Ovary (tissue), 3 donors: ENCODE data around the gene PTHLH.

ENCODE experiments used
- EP300 ChIP-seq: sonication (generic); formaldehyde crosslinking; IDR thresholded peaks from one replicate; pipeline ENCODE4 v1.6.1; 2017; ENCODE audit warnings: antibody characterized with exemption
- POLR2A ChIP-seq: fragments of 450-650 bp; IDR thresholded peaks from one replicate; pipeline ENCODE4 v1.6.1; 2017; ENCODE audit warnings: antibody characterized with exemption, mild to moderate bottlenecking, moderate library complexity
- TF ChIP-seq, protein P1 (sequence below), 3 donors: fragments of 450-650 bp in 2 of 3; fragments of 200-600 bp in 1 of 3; IDR thresholded peaks; one replicate each; pipeline versions ENCODE4 v1.5.1 to v1.8.0; 2016 to 2022; ENCODE audit warnings: antibody characterized with exemption in 3 of 3, mild to moderate bottlenecking in 1 of 3
- donor health status: DM: no; HTN: no; CAD: no.

DNA sequence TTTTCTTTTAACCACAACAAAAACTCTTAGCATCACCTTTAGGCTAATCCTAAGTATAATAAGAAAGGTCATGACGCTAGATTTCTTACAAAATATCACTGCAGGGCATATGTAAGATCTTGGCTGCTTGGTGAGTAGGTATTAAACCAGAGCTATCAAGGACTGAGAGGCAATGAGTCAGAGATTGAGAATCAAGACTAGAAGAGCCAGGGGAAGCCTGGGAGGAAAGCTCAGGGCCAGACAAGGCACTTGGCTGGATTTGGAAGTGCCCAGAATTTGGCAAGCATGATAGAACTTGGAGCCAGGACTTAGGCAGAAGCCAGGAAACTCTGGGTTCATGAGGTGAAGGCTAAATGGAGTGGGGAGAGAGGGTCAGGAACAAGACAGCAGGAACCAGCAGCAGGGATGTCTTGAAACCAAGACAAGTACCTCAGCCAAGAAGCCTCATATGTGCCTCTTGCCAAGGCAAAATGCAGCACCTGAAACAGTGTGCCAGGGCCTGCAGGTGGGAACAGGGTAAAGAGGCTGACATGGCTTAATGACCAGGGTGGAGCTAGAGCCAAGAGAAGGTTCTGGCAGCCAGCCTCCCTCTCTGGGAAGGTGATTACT lies 49.9 kb downstream of the PTHLH start:
- TF ChIP-seq, protein P1, sequence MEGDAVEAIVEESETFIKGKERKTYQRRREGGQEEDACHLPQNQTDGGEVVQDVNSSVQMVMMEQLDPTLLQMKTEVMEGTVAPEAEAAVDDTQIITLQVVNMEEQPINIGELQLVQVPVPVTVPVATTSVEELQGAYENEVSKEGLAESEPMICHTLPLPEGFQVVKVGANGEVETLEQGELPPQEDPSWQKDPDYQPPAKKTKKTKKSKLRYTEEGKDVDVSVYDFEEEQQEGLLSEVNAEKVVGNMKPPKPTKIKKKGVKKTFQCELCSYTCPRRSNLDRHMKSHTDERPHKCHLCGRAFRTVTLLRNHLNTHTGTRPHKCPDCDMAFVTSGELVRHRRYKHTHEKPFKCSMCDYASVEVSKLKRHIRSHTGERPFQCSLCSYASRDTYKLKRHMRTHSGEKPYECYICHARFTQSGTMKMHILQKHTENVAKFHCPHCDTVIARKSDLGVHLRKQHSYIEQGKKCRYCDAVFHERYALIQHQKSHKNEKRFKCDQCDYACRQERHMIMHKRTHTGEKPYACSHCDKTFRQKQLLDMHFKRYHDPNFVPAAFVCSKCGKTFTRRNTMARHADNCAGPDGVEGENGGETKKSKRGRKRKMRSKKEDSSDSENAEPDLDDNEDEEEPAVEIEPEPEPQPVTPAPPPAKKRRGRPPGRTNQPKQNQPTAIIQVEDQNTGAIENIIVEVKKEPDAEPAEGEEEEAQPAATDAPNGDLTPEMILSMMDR (IDR thresholded peaks at IDR 0.05) = no peak
- TF ChIP-seq POLR2A = no peak
- TF ChIP-seq EP300 = no peak
